ENCODE data around the gene UBN1.
"Not testable (repeated sequence)": the region's sequence is repeated elsewhere in the genome, so short reads cannot be mapped to it uniquely, and the experiment has no call there.

Gene UBN1

DNA sequence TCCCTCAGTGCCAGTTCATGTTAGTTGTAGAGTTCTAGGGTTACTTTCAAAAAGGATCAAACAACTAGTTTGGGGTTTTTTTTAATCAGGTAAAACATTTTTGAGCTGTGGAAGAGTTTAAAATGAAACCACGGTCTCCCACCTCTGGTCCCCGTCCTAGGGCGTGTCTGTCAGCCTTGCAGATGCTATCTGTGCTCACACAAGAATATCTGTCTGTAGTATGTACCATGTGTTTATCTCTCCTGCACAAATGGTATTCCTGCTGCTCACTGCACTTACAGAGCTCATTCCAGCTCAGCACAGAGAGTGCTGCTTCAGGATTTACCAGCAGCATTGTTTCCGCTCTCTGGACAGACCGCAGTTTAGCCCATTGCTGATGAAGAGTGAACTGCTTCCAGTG is 38.9 kb downstream of the UBN1 start:
- no peak for DNase-seq

DNA sequence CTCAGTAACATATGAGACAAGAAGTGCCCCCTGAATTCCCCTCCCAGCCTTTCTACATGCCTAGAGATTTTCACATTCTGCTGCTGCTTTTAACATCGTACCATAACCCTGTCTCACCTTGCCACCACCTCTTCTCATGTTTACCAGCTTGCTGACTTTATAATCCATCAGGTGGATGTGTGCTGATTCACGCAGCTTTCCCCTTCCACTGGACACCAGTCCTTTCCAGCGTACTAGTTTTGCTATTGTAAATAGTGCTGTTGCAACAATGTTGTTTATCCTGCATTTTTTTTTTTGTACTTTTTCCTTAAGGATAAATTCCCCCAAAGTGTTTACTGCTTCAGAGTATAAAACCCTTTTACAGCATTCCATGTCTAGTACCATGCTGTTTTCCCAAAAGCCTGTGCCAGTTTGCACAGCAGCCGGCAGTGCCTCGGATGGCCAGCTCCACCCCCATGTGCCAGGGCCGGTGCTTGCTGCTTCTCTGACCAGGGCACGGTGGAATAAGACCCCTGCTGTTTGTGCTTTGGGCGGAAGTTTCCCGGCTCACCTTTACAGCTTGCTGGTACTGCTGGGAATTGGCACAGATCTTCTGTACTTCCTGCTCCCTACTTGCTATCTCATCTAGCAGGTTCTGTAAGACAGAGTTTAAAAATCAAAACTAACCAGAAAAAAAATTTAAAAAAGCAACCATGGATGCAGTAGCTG is 41.3 kb downstream of the UBN1 start:
- no peak for DNase-seq

DNA sequence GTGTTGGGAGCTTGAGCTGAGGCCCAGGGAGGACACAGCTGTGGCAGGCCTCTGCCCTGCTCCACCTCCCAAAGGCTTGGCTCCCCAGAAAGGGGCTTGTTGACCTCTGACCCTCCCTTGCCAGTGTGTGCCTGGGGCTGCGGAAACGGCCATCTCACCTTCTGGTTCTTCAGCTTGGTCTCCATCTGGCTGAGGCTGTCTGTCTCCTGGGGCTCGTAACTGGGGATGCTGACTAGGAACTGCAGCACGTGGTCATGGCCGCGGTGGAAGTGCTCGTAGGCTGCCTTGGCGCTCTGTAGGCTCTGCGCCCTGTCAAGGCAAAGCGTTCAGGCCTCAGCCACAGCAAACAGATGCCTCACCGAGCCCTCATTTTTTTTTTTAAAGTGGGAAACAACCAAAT is 42.7 kb downstream of the UBN1 start:
- DNase-seq: no peak

DNA sequence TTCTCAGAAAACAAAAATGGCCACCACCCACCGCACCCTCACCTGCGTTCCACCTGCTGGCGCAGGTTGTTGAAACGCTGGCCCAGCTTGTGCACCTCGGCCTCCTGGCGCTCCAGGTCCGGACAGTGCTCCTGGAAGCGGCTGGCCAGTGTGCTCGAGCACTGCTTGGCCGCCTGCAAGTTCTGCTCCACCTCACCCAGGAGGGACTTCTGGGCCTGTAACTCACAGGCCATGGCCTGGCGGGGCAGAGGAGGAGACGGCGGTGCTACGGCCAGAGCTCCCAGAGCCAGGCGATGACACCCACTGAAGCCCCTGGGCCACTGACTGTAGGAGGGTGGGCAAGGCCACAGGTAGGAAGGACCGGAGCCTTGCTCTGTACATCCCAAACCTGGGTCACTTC is 43.4 kb downstream of the UBN1 start:
- DNase-seq: no peak

DNA sequence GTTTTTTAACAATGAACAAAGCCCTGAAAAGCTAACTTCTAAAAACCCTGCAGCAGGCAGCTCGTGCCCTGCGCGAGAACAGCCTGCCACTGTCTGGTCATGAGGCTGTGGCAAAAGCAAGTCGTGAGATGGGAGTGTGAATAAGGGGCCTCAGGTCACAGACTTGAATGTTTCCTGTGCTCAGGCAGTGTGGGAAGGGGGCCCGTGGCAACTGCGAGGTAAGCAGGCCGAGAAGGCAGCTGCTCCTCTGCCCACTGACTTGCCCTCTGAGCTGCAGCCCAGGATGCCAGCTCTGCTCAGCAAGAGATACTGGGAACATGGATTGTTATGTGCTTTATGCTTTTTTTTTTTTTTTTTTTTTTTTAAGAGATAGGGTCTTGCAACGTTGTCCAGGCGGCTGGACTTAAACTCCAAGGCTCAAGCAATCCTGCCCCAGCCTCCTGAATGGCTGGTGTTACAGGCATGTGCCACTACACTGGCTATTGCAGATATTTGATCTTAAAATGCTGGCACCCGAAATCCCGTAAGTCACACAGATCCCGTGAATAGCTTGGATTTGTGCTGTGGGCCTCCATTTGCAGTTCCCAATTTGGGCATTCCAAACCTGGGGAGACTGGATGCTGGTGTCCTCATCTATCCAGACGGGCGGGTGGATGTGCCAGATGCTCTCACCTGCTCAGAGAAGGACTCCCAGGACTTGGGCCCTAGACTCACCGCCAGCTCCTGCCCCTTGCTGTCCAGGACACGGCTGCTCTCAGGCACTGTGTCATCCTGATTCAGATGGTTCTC is 44.0 kb downstream of the UBN1 start:
- DNase-seq: no peak

DNA sequence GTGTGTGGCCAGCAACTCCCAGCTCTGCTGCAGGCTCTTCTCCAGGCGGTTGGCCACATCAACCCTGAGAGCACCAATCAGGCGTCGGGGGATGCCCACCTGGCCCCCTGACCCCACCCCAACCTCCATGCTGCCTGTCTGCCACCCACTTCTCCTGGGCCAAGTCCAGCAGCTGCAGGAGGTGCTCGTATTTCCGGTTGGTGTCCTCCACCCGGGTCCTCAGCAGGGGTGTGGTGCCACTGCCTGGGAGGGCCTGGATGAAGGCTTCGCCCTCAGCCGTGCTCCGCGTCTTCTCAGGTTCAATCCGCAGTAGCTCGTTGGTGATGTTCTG is 44.6 kb downstream of the UBN1 start:
- DNase-seq: no peak

DNA sequence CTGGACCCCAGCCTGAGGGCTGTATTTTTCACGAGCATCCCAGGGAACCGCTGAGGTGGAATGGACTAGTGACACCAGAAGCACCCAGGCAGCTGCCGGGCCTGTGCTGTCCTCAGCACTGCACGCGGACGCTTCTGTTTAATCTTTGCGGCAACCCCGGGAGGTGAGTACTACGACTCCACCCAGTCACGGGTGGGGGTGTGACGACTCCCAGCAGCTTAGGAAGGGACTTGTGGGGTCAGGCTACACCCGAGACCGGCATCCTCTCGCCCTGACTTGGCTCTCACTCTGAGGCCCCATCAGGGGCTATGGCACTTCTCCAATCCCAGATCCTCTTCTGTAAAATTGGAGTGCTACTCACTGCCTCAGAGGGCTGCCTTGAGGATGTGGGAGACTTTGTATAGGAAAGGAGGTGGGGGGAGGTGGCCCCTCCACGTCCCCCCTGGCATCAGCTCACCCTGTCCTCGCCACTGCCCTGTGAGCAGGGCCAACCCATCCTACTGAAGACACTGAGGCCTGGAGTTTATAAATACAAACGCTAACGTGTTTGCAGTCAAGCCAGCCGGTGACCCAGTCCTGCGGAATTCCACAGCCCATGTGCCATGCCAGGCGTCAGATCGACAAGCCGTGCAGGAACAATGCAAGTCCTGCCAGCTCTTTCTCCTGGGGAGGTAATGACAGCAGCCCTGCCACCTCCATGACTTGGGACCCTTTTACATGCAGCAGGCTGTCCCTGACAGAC is 45.3 kb downstream of the UBN1 start:
- DNase-seq: no peak

DNA sequence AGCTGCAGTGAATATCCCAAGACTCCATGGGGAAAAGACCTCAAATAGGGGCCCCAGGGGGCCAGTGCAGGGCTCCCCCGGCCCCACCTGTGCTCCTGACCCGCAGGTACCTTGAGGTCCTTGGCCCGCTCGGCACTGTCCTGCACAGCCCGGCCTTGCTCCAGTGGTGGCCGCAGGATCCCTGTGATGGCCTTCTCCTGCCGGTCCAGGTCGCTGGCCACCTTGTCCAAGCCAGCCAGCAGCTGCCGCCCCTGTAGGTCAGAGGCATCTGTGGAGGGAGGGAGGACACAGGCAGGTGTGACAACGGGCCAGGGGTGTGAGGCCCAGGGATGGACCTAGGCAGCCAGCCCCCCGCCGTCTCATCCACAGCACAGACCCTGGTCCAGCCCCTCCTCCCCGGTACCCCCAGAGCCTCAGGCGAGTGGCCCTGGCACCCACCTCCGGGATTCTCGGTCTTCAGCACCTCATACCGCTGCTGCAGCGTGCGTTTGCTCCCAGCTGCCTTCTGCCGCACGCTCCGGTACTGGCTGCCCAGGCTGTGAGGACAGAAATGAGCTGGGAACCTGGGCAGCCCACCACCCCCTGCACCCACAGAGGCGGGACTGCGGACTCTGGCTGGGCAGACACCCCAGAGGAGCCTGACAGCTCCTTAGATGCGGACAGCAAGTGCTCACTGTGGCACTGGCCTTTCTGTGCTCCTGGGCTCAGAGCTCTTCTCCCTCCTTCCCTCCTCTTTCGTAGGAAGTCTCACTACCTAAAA is 46.0 kb downstream of the UBN1 start:
- DNase-seq: no peak

DNA sequence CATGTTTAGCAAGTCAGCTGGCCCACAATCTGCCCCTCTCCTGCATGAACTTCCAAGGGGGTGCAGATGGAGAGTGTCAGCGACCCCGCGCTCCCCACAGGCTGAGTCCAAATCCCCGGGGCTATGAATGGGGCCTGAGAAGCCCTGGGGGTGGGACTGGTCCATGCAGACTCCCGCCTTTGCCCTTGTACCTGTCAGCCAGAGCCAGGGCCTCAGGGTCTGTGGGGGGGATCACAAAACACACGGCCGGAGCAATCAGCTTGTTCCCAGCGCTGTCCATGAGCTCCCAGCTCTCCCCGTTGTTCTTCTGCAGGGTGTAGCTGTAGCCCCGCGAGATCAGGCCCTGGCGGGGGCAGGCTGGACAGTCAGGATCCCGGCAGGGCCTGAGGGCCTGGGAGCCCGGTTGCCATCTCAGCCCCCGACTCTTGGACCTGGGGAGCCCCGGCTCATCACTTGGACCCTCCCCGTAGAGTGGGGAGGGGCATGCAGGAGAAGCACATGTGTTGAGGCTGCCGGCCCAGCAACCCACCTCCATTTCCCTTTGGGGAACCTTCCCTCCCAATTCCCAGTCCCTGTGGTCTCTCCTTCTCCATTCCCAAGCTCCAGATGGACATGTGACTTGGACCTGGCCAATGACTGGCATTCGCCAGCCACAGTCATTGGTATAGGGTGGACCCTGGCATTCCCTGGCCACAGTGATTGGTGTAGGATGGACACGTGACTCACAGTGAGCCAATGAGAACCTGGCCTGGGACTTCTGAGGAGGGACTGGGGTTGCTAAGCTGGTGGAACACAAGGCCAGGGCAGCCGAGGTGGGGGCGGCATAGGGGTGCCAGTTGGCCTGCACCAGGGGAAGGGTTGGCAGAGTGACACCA is 47.2 kb downstream of the UBN1 start:
- DNase-seq: no peak

DNA sequence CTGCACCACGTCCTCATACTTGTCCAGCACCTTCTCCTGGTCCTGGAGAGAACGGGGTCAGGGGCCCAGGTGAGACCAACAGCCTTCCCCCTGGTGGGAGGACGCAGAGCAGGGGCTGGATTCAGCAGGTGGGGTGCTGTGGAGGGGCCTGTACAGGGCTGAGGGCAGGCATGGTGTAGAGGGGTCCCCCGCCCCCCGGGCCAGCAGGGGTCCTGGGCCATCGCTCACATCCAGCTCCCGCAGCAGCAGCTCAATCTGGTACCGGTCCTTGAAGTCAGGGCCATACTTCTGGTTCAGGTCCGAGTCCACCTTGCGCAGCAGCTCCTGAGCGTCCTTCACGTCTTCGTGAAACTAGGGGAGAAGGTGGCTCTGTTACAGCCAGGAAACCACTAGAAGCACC is 48.1 kb downstream of the UBN1 start:
- no peak for DNase-seq

DNA sequence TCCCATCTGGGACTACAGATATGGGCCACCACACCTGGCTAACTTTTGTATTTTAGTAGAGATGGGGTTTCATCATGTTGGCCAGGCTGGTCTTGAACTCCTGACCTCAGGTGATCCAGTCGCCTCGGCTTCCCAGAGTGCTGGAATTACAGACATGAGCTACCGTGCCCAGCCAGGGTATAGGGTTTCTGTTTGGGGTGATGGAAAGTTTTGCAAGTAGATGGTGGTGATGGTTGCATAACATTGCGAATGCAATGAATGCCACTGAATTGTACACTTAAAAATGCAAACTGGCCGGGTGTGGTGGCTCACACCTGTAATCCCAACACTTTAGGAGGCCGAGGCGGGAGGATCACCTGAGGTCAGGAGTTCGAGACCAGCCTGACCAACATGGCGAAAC is 49.5 kb downstream of the UBN1 start:
- not testable (repeated sequence) for DNase-seq

DNA sequence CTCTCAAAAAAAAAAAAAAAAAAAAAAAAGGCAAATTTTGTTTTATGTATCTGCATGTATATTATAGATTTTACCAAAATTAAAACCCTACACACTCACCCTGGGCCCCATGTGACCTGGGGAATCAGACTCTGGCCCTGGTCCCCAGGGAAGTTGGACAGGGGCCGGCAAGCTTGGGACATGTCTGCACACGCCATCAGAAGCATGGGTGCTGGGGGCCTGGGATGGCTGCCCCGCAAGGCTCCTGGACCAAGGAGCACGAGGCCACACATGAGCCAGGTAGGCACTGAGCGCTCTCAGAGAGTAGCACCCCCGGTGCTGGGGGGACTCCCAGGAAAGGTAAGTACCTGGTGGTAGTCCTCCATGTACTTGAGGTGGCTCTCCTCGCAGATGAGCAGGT is 50.0 kb downstream of the UBN1 start:
- DNase-seq: no peak

DNA sequence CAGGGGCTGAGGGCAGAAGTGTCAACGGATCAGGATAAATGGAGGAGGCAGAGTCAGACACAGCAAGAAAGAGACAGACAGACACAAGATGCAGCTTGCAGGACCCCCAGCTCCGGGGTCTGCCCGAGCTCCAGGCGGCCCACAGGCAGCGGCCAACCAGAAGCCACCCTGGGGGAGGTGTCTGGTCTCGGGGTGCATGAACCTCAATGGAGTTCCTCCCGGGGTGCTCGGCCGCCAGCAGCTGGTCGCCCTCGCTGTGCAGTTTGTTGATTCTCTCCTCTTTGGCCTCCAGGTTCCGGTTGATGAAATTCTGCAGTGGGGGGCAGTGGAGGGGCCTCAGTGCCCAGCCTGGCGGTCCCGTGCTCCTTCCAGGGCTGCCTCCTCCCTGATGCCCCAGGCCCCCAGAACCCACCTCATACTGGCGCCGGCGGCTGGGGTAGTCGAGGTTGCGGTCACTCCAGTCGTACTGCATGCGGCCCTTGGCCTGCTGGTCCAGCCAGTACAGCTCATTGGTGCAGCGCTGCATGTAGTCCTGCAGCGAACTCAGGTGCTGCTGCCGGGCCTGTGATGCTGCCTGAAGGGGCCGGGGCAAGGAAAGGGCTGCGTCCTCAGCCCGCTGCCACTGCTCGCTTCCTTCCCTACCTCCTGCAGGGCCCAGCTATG is 51.7 kb downstream of the UBN1 start:
- DNase-seq: no peak

DNA sequence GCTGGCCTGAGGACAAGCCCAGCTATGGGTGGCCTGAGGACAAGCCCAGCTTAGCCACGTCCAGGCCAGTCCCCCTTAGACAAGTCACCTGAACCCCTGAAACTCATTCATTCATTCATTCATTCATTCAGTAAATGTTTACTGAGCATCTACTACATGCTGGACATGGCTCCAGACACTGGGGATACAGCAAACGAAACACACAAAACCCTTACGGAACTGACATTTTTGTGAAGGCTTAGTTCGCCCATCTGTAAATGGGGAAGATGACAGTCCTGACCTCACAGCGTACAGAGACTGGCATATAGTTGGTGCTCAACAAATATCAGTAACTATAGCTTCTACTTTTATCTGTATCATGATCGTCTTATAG is 52.2 kb downstream of the UBN1 start:
- no peak for DNase-seq

DNA sequence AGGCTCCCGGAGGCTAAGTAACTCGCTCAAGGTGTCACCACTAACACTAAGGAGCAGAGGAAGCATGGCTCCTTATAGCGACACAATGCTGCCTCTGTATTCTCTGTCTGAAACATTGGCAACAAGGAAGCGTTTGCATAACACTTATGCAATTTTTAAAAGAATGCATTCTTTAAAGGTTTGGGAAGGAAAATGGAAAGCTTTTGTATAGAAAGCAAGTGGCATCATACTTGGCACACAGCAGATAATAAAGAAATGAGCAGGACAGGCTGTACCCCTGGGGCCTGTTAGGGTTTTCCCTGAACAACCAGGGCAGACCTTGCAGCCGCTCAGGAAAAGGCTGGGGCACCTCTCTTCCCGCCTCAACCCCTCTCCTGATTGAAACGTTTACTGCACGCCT is 52.8 kb downstream of the UBN1 start:
- no peak for DNase-seq

DNA sequence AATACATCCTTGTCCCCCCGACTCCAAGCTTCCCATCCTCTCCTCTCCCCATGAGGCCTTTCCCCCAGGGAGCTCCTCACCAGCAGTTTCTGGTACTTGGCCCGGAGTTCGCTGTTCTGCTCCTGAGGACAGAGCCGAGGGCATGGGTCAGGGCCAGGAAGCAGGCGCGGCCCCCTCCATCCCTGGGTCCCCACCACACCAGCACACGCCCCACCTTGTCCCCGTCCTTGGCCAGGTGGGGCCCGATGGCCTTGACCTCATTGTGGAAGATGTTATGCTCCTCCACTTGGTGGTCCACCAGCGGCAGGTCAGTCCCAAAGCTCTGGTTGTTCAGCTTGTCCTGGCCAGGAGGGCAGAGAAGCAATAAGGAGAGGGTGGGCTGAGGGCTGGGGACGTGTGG is 53.5 kb downstream of the UBN1 start:
- DNase-seq: no peak

DNA sequence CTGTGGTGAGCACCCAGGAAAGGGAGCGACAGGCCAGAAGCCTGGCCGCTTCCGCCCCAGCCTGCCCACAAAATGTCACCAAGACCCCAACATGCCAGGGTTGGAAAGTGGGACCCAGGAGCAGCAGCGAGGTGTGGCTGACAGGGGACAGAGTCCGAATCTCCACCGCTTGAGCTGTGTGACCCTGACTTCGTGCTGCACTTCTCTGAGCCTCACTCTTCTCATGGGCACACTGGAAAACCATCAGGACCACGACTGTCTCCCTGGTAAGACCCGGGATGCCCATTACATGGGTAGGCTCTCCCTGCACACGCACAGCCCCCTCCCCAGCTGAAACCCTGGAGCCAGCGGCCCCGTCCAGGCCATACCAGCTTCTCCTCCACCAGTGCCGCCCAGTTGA is 54.8 kb downstream of the UBN1 start:
- no peak for DNase-seq

DNA sequence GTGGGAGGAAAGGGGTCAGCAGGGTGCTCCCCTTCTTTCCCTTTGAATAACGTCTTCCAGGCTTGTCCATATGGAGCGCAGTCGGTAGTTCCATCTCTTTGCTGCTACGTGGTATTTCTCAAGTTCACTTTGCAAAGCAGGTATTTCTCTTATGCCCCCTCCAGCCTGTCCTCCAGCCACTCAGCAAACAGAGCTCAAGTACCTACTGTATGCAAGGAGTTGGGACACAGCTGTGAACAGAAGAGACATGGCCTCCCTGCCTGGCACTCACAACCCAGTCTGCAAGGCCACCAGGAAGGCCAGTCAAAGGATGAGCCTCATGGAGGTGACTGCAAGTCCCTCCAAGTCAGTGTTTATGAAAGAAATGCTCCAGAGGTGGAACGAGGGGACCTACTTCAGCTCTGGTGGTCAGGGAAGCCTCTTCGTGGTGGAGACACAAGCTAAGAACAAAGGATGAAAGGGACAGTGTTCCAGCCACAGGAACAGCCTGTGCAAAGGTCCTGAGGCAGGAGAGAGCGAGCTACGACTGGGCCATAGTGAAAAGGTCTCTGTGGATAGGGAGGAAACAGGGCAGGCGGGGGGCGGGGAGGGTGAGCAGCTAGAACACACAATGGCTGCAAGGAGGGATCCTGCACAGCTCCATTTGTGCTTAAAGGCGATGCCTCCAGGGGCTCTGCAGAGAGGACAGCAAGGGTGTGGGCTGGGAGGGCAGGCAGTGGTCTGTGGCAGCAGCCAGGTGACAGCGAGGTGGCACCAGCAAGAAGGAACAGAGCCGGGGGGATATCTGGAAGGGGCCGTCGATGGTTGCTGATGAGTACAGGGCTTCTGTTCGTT is 57.0 kb downstream of the UBN1 start:
- no peak for DNase-seq

DNA sequence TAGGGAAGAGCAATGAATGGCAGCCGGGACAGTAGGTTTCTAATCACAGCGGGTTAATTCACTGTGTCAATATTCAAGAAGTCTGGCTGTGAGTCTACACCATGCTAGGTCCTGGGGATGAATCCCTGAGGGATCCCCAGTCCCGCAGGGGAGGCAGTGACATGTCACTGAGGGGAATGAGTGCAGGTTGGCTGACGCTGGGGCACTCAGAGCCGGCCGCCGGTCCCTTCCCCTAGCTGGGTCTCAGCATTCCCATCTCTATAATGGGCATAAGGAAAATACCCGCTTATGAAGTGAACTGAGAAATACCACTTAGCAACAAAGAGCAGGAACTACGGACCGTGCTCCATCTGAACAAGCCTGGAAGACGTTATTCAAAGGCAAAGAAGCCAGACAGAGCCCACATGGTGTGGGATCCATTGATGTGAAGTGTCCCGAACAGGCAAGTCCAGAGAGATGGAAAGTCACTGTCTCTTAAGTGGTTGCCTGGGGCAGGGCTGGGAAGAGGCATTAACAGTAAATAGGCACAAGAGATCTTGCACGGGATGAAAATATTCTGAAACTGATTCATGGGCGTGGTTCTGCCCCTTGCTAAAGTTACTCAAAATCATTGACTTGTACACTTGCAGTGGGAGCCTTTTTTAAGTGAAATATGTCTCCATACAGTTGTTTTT is 57.8 kb downstream of the UBN1 start:
- no peak for DNase-seq

DNA sequence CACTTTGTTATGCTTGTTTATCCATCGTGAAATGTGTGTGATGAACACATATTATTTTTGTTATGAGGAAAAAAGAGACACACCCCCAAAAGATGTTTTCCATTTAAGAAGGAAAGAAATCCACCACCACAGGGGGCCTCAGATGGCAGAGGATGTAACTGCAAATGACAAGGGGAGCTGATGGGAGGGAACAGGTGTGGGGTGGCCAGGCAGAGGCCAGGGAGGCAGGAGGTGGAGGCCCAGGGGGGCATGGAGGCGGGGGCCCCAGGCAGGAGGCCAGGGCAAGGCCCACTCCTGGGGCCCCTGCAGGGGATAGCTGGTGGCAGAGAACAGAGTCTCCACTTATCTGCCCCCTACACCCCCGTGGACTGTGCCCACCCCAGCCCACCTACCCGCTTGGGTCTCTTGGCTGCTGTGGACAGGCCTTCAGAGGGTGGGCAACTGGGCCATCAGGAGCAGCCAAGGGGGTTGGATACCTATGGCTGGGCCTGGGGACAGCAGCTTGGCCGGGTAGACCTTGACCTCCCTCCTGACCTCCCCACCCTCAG is 61.6 kb downstream of the UBN1 start:
- DNase-seq: no peak
